Adrenal gland (tissue), 12 donors: ENCODE data around the gene MLKL. TPM values are rescaled to one million over a fixed set of nuclear protein-coding genes. Genes with fewer than 3 reads are reported as not detected.

ENCODE experiments used
- DNase-seq, 7 donors: peaks; one replicate each; pipeline ENCODE4 v3.0.0-alpha.2; 2019 to 2020
- H3K27ac ChIP-seq, 5 donors: fragments of 200-600 bp; sonication (generic) in 4 of 5; 1 replicate in 3 of 5; 2 replicates in 2 of 5; pipeline versions ENCODE4 v1.5.1 to v1.8.0; 2016 to 2020; ENCODE audit warnings: mild to moderate bottlenecking in 1 of 5
- H3K27me3 ChIP-seq: fragments of 200-600 bp; 2 replicates; pipeline ENCODE4 v1.8.0; 2021
- H3K36me3 ChIP-seq, 2 donors: fragments of 200-600 bp; replicated peaks in 1 of 2; 1 replicate in 1 of 2; 2 replicates in 1 of 2; pipeline versions ENCODE4 v1.5.1 to v1.8.0; 2018 to 2022
- H3K4me1 ChIP-seq, 2 donors: fragments of 200-600 bp; replicated peaks in 1 of 2; 1 replicate in 1 of 2; 2 replicates in 1 of 2; pipeline versions ENCODE4 v1.5.1 to v1.8.0; 2018 to 2021
- H3K4me3 ChIP-seq, 4 donors: fragments of 200-600 bp; sonication (generic) in 3 of 4; one replicate each; pipeline ENCODE4 v1.5.1; 2016 to 2018
- H3K9me3 ChIP-seq, 3 donors: fragments of 200-600 bp; sonication (generic) in 1 of 3; replicated peaks in 1 of 3; 1 replicate in 2 of 3; 2 replicates in 1 of 3; pipeline versions ENCODE4 v1.5.1 to v1.8.0; 2016 to 2021
- CTCF ChIP-seq, 6 experiments: fragments of 450-650 bp in 4 of 6; fragments of 200-600 bp in 2 of 6; sonication (generic) in 1 of 6; IDR thresholded peaks; 1 replicate in 5 of 6; 2 replicates in 1 of 6; pipeline versions ENCODE4 v1.5.1 to v1.8.0; 2016 to 2021; ENCODE audit warnings: antibody characterized with exemption in 6 of 6, mild to moderate bottlenecking in 2 of 6, moderate library complexity in 1 of 6
- POLR2A ChIP-seq, 2 donors: fragments of 450-650 bp; IDR thresholded peaks; one replicate each; pipeline ENCODE4 v1.6.1; 2017; ENCODE audit warnings: antibody characterized with exemption in 2 of 2, mild to moderate bottlenecking in 2 of 2, moderate library complexity in 1 of 2
- WGBS, 4 donors: extraction: QIAGEN DNeasy Blood & Tissue Kit in 2 of 4; methylation state at CpG; one replicate each; pipeline versions ENCODE4 v1.1.5 to v1.1.7; 2013 to 2017; 5-methylcytosine and 5-hydroxymethylcytosine counted together
- intact Hi-C, 2 donors: fragments of 100-400 bp; cut with DNase I; formaldehyde crosslinking; loops; one replicate each; pipeline versions ENCODE4 v1.14.1 to v1.15.0; 2022 to 2023
- polyA plus RNA-seq, 3 donors: library from polyadenylated mRNA; stranded (reverse); fragments of 200-250 nt in 2 of 3; fragments of 350-450 nt in 1 of 3; fragmentation: Illumina TruSeq in 1 of 3; extraction: RNeasy Lipid Tissue Mini Kit (QIAGEN cat#74804) in 1 of 3; gene quantifications; one replicate each; pipeline ENCODE4 v1.2.3, GENCODE V29; 2013 to 2014
- total RNA-seq, 9 donors: library from RNA; depleted of rRNA in 4 of 9; stranded (reverse); fragments of >200 nt in 4 of 9; fragments of 120-200 nt in 1 of 9; fragmentation: NEBNext Ultra II Directional in 1 of 9; extraction: Animal tissue kit (Norgen Biotek cat#: 25700) in 1 of 9; gene quantifications; one replicate each; pipeline versions ENCODE4 v1.1.0 to v1.2.4, GENCODE V29; 2013 to 2023
- donor health status: healthy with polysubstance abuse.
- donor health status: Bipolar disorder and iron deficiency.
- donor health status: DM: yes; HTN: yes; CAD: no.
- donor health status: DM: no; HTN: no; CAD: no.
- donor health status: DM: no; HTN: no; CAD: no.
- donor health status: DM: yes; HTN: yes; CAD: no.

Gene MLKL
- total and polyA plus RNA-seq, 12 donors: 3.1 to 26.1 (median 11.0) TPM

- Histone ChIP-seq H3K9me3 (no peaks in the 10 kb centered on the region), H3K27me3 (no peaks in the 10 kb centered on the region), H3K4me1 (peaks cover 5 to 7% of the 10 kb centered on the region in 2 donors), H3K36me3 (no peaks in the 10 kb centered on the region), H3K4me3 (no peak overlapping the region), H3K27ac (no peak overlapping the region)
- no peak for DNase-seq
- TF ChIP-seq CTCF (IDR thresholded peaks at IDR 0.05) (no peak), POLR2A (IDR thresholded peaks at IDR 0.05) (no peak)
- intact Hi-C loops: no loop called here
- 78 to 84% (median 80%) methylated on average over 20 to 32 of the region's 32 CpGs for WGBS, 4 donors
Measured at GRCh38 chr16:74747716-74748615, 47.3 kb upstream of the MLKL start.

GRCh38 chr16:74745926-74746325 lies 45.3 kb upstream of the MLKL start:
- intact Hi-C loops: no loop called here

GRCh38 chr16:74745109-74745615 lies 44.5 kb upstream of the MLKL start:
- peaks cover 7 to 9% of the 10 kb centered on the region in 2 donors for H3K4me1 ChIP-seq
- no peaks in the 10 kb centered on the region for H3K9me3 ChIP-seq
- intact Hi-C loops: no loop called here
- no peak overlapping the region for H3K27ac ChIP-seq
- no peak for DNase-seq
- H3K27me3 ChIP-seq: no peaks in the 10 kb centered on the region
- H3K36me3 ChIP-seq: no peaks in the 10 kb centered on the region
- TF ChIP-seq CTCF (IDR thresholded peaks at IDR 0.05) (no peak), POLR2A (IDR thresholded peaks at IDR 0.05) (no peak)
- no peak overlapping the region for H3K4me3 ChIP-seq
- 76 to 88% (median 79%) methylated on average over 6 to 10 of the region's 10 CpGs for WGBS, 4 donors

More at GRCh38 chr16:74745926-74746325, 45.3 kb upstream of the MLKL start:
- Histone ChIP-seq H3K27ac (no peak overlapping the region), H3K4me1 (peaks cover 7 to 9% of the 10 kb centered on the region in 2 donors), H3K36me3 (no peaks in the 10 kb centered on the region), H3K9me3 (no peaks in the 10 kb centered on the region), H3K4me3 (no peak overlapping the region), H3K27me3 (no peaks in the 10 kb centered on the region)
- TF ChIP-seq POLR2A (IDR thresholded peaks at IDR 0.05): no peak
- TF ChIP-seq CTCF (IDR thresholded peaks at IDR 0.05): no peak
- DNase-seq: no peak
- WGBS, 4 donors: 71 to 87% (median 79%) methylated on average over 7 of the region's 7 CpGs

- WGBS, 4 donors: 91 to 94% (median 93%) methylated on average over 3 to 4 of the region's 4 CpGs
- TF ChIP-seq POLR2A (IDR thresholded peaks at IDR 0.05) (no peak), CTCF (IDR thresholded peaks at IDR 0.05) (no peak)
- peaks cover 7 to 9% of the 10 kb centered on the region in 2 donors for H3K4me1 ChIP-seq
Measured at GRCh38 chr16:74744566-74744965, 43.9 kb upstream of the MLKL start.

More at GRCh38 chr16:74744566-74744965, 43.9 kb upstream of the MLKL start:
- Histone ChIP-seq H3K4me3 (no peak overlapping the region), H3K27me3 (no peaks in the 10 kb centered on the region), H3K27ac (peak overlapping the region in 2 of 5 donors; percentile 64 to 79), H3K36me3 (no peaks in the 10 kb centered on the region), H3K9me3 (no peaks in the 10 kb centered on the region)
- intact Hi-C loops: no loop called here
- no peak for DNase-seq
